B cell (primary cell): Measurements from ENCODE around the gene KCNS3.

Experiments used
- CTCF ChIP-seq: fragments of 200-600 bp; IDR thresholded peaks from one replicate; pipeline ENCODE4 v1.8.0; 2022; ENCODE audit warnings: antibody characterized with exemption, mild to moderate bottlenecking
- EZH2 ChIP-seq: IDR thresholded peaks from 2 replicates; pipeline ENCODE4 v1.6.1; 2012; ENCODE audit warnings: borderline replicate concordance, low read depth, mild to moderate bottlenecking, moderate library complexity, low read length; ENCODE audit not compliant: insufficient read depth, poor library complexity, severe bottlenecking

GRCh38 chr2:17901246-17901645 is 22.8 kb downstream of the KCNS3 start:
- TF ChIP-seq CTCF (no peak), EZH2 (no peak)
